Activated naive CD4-positive, alpha-beta T cell treated with anti-CD3 and anti-CD28 coated beads, Interleukin-2, amount 50 U/mL, for 24 hours (primary cell): ENCODE measurements around the gene CCDC69.
A peak's percentile ranks its signal among the peaks of the same experiment; 100 is the strongest.
"Not testable (repeated sequence)": the region's sequence is repeated elsewhere in the genome, so short reads cannot be mapped to it uniquely, and the experiment has no call there.

ENCODE experiments used
- H3K27ac Mint-ChIP-seq: one replicate; pipeline ENCODE4 v1.8.0; 2021; ENCODE audit warnings: mild to moderate bottlenecking, mixed read lengths
- H3K27me3 Mint-ChIP-seq: one replicate; pipeline ENCODE4 v1.8.0; 2021; ENCODE audit warnings: mixed read lengths
- H3K36me3 Mint-ChIP-seq: one replicate; pipeline ENCODE4 v1.8.0; 2021; ENCODE audit warnings: mixed read lengths
- H3K4me1 Mint-ChIP-seq: one replicate; pipeline ENCODE4 v1.8.0; 2021; ENCODE audit warnings: mixed read lengths
- H3K4me3 Mint-ChIP-seq: one replicate; pipeline ENCODE4 v1.8.0; 2021; ENCODE audit warnings: mild to moderate bottlenecking, mixed read lengths
- H3K9me3 Mint-ChIP-seq: one replicate; pipeline ENCODE4 v1.8.0; 2021; ENCODE audit warnings: mixed read lengths

Gene CCDC69

DNA sequence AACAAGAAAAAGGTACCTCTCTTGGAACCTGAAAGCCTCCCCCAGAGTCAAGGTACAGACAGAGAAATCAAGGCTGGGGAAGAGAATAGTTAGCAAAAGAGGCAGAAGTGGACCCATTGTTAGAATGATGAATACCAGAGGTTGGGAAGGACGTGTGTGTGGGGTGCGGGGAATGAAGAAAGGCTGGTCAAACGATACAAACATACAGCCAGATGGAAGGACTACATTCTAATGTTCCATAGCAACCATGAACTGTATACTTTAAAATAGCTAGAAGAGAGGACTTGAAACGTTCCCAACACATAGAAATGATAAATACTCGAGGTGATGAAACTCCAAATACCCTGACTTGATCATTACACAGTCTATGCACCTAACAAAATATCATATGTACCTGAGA lies 7.1 kb downstream of the CCDC69 start:
- Mint-ChIP-seq H3K4me3 (no peak overlapping the region), H3K4me1 (peaks cover 89% of the 10 kb centered on the region), H3K36me3 (peaks cover 1% of the 10 kb centered on the region), H3K27ac (peak overlapping the region; percentile 71), H3K9me3 (no peaks in the 10 kb centered on the region), H3K27me3 (no peaks in the 10 kb centered on the region)

DNA sequence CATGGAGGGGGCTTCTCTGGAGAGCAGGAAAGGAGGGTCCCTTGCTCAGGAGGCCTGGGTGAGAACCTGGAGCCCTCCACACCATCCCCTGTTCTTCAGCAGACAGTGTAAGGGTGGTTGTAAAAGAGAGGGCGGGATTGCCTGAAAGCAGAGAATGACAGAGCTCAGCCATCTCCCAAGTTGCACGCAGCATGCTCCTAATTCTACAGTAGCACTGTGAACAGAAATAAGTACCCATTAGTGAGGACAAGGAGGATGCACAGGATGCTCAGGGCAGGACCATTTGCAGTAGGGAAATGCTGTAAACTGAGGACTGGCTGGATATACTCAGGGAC lies 8.4 kb downstream of the CCDC69 start:
- Mint-ChIP-seq H3K4me1 (peaks cover 86% of the 10 kb centered on the region), H3K27ac (peak overlapping the region; percentile 96), H3K36me3 (peaks cover 1% of the 10 kb centered on the region), H3K9me3 (no peaks in the 10 kb centered on the region), H3K4me3 (peak overlapping the region; percentile 83), H3K27me3 (no peaks in the 10 kb centered on the region)

- H3K36me3 Mint-ChIP-seq, result peaks cover 1% of the 10 kb centered on the region
- H3K4me3 Mint-ChIP-seq, result peak overlapping the region; percentile 83
- H3K27ac Mint-ChIP-seq, result peak overlapping the region; percentile 96
- H3K27me3 Mint-ChIP-seq, result no peaks in the 10 kb centered on the region
- no peaks in the 10 kb centered on the region for H3K9me3 Mint-ChIP-seq
- H3K4me1 Mint-ChIP-seq, result peaks cover 82% of the 10 kb centered on the region
Measured at GRCh38 chr5:151214614-151215545, 9.0 kb downstream of the CCDC69 start.

- Mint-ChIP-seq H3K27ac (peak overlapping the region; percentile 96), H3K4me3 (peak overlapping the region; percentile 83), H3K36me3 (peaks cover 1% of the 10 kb centered on the region), H3K9me3 (no peaks in the 10 kb centered on the region), H3K27me3 (no peaks in the 10 kb centered on the region), H3K4me1 (peaks cover 83% of the 10 kb centered on the region)
Measured at GRCh38 chr5:151213803-151214613, 9.9 kb downstream of the CCDC69 start.

DNA sequence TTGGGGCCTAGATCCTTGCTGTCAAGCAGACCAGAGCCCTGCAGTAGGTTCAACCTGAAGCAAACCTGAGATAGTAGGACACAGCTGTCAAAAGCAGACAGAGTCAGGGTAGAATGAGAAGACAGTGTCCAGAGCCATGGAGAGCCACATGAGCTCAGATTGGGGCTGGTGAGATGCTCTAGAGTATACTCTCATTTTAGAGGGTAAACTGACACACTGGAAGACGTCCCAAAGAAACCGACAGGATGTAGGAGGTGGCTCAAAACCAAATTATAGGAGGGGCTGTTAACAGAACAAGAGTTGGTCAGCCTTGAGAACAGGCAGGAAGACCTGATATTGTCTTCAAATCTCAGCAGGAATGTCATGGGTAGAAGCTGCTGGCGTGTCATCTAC lies 11.5 kb downstream of the CCDC69 start:
- H3K27ac Mint-ChIP-seq, result peak overlapping the region; percentile 92
- peaks cover 83% of the 10 kb centered on the region for H3K4me1 Mint-ChIP-seq
- peak overlapping the region; percentile 78 for H3K4me3 Mint-ChIP-seq
- no peaks in the 10 kb centered on the region for H3K27me3 Mint-ChIP-seq
- no peaks in the 10 kb centered on the region for H3K36me3 Mint-ChIP-seq
- H3K9me3 Mint-ChIP-seq, result no peaks in the 10 kb centered on the region

- no peaks in the 10 kb centered on the region for H3K9me3 Mint-ChIP-seq
- peaks cover 2% of the 10 kb centered on the region for H3K36me3 Mint-ChIP-seq
- H3K27ac Mint-ChIP-seq, result peak overlapping the region; percentile 86
- peaks cover 71% of the 10 kb centered on the region for H3K4me1 Mint-ChIP-seq
- H3K4me3 Mint-ChIP-seq, result peak overlapping the region; percentile 13
- H3K27me3 Mint-ChIP-seq, result no peaks in the 10 kb centered on the region
Measured at GRCh38 chr5:151208481-151208914, 15.4 kb downstream of the CCDC69 start.

GRCh38 chr5:151205411-151205810 lies 18.5 kb downstream of the CCDC69 start:
- H3K4me1 Mint-ChIP-seq, result peaks cover 71% of the 10 kb centered on the region
- no peaks in the 10 kb centered on the region for H3K9me3 Mint-ChIP-seq
- no peaks in the 10 kb centered on the region for H3K27me3 Mint-ChIP-seq
- H3K36me3 Mint-ChIP-seq, result peaks cover 6% of the 10 kb centered on the region
- H3K4me3 Mint-ChIP-seq, result no peak overlapping the region
- peak overlapping the region; percentile 26 for H3K27ac Mint-ChIP-seq

- H3K4me3 Mint-ChIP-seq, result no peak overlapping the region
- peaks cover 66% of the 10 kb centered on the region for H3K4me1 Mint-ChIP-seq
- peaks cover 6% of the 10 kb centered on the region for H3K36me3 Mint-ChIP-seq
- H3K27ac Mint-ChIP-seq, result peak overlapping the region; percentile 55
- H3K9me3 Mint-ChIP-seq, result no peaks in the 10 kb centered on the region
- no peaks in the 10 kb centered on the region for H3K27me3 Mint-ChIP-seq
Measured at GRCh38 chr5:151204051-151204450, 19.8 kb downstream of the CCDC69 start.

DNA sequence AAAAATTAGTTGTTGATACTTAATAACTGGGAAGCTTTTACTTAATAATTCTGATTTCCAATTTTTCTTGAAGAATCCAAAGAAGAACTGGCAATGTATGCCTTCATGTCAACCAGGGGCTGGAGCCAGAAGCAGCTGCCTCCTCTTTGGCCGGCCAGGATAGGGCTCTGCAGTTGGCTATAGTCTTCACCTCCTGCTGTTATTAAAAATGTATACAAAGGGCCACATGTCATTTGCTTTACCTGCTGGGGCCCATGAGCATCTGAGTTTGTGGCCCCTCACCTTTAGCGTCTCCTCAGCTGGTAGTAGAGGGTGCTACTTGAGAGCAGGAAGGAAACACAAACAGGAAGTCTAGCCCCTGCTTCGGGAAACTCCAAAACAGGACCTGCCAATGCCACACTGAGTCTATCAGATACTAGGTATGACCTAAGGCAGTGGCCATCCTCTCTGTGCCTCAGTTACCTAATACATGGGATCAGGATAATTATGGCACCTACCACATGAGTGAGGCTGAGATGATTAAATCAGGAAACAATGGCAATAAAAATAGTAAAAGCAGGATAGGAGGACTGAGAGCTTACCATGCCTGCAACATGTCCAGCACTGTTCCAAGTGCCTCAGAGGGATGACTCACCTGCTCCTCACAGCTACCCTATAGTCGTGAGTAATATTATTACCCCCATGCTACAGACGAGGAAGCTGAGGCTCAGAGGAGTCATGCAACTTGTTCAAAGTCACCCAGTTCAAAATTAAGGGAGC lies 21.3 kb downstream of the CCDC69 start:
- Mint-ChIP-seq H3K27ac (peak overlapping the region; percentile 72), H3K36me3 (peaks cover 11% of the 10 kb centered on the region), H3K4me3 (no peak overlapping the region), H3K4me1 (peaks cover 63% of the 10 kb centered on the region), H3K9me3 (no peaks in the 10 kb centered on the region), H3K27me3 (no peaks in the 10 kb centered on the region)

GRCh38 chr5:151200913-151201595 lies 22.8 kb downstream of the CCDC69 start:
- Mint-ChIP-seq H3K9me3 (no peaks in the 10 kb centered on the region), H3K36me3 (peaks cover 16% of the 10 kb centered on the region), H3K27ac (peak overlapping the region; percentile 25), H3K4me3 (no peak overlapping the region), H3K27me3 (no peaks in the 10 kb centered on the region), H3K4me1 (peaks cover 74% of the 10 kb centered on the region)

GRCh38 chr5:151199581-151200185 lies 24.2 kb downstream of the CCDC69 start:
- Mint-ChIP-seq H3K36me3 (peaks cover 18% of the 10 kb centered on the region), H3K4me1 (peaks cover 75% of the 10 kb centered on the region), H3K9me3 (no peaks in the 10 kb centered on the region), H3K27me3 (no peaks in the 10 kb centered on the region), H3K4me3 (no peak overlapping the region), H3K27ac (peak overlapping the region; percentile 53)

DNA sequence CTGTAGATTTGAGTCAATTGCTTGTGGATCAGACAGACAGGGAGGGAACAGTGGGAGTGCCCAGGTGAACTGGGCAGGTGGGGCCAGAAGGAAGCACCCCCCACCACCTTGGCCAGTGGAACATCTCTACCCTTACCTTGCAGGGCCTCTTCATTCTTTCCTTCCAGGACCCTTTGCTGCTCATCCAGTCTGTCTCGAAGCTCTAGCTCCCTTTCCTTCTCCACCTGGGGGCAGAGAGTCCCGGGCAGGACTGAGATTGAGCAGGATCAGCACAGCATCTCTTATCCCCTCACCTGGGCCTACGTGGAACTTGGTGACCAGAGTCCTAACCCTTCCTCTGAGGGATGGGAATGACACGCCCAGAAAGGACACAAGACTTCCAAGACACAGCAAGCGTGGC lies 25.0 kb downstream of the CCDC69 start:
- Mint-ChIP-seq H3K4me3 (no peak overlapping the region), H3K9me3 (no peaks in the 10 kb centered on the region), H3K36me3 (peaks cover 22% of the 10 kb centered on the region), H3K27ac (no peak overlapping the region), H3K4me1 (peaks cover 75% of the 10 kb centered on the region), H3K27me3 (no peaks in the 10 kb centered on the region)

DNA sequence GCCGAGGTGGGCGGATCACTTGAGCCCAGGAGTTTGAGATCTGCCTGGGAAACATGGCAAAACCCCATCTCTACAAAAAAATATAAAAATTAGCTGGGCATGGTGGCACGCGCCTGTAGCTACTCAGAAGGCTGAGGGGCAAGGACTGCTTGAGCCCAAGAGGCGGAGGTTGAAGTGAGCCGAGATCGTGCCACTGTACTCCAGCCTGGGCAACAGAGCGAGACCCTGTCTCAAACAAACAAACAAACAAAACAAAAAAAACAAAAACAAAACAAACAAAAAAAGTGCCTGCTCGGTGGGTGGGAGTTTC lies 26.6 kb downstream of the CCDC69 start:
- Mint-ChIP-seq H3K4me1 (peaks cover 76% of the 10 kb centered on the region), H3K36me3 (peaks cover 31% of the 10 kb centered on the region), H3K27ac (peak overlapping the region; percentile 91)
- H3K27me3 Mint-ChIP-seq, H3K4me3 Mint-ChIP-seq, H3K9me3 Mint-ChIP-seq: not testable (repeated sequence)

DNA sequence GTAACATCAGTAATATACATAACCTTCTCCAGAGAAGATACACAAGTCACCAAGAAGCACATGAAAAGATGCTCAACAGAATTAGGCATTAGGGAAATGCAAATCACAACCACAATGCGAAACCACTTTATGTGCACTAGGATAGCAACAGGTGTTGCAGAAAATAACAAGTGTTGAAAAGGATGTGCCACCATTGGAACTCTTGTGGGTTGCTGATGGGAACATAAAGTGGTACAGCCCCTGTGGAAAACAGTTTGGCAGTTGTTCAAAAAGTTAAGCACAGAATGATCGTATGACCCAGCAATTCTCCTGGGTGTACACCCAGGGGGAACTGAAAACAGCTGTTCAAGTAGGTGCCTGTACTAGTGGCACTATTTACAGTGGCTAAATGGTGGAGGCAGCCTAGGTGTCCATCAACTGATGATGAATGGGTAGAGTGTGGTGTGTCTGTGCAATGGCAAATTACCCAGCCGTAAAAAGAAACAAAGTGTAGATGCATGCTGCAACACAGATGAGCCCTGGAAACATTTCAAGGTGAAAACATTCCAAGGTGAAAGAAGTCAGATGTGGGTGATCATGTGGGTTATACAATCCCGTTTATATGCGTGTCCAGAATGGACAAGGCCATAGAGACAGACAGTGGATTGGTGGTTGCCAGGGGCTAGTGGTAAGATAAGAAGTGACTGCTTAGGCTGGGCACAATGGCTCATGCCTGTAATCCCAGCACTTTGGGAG lies 27.2 kb downstream of the CCDC69 start:
- Mint-ChIP-seq H3K27me3 (no peaks in the 10 kb centered on the region), H3K4me1 (peaks cover 78% of the 10 kb centered on the region), H3K36me3 (peaks cover 31% of the 10 kb centered on the region), H3K9me3 (no peaks in the 10 kb centered on the region), H3K27ac (peak overlapping the region; percentile 91), H3K4me3 (no peak overlapping the region)
